Lung (tissue), 12 donors: Measurements from ENCODE around the gene LRRC34. TPM values are rescaled to one million over a fixed set of nuclear protein-coding genes. Genes with fewer than 3 reads are reported as not detected.

Experiments used
- ATAC-seq: fragments of 200-7000 bp; cut with Tn5 transposase; one replicate; pipeline ENCODE4 v1.9.1; 2020; ENCODE audit warnings: moderate number of reproducible peaks; ENCODE audit not compliant: insufficient read depth, low FRiP score
- DNase-seq, 3 donors: peaks; one replicate each; pipeline ENCODE4 v3.0.0-alpha.2; 2013 to 2017
- H3K27ac ChIP-seq, 2 donors: one replicate each; pipeline ENCODE4 v1.5.1; 2013; ENCODE audit warnings: mild to moderate bottlenecking in 2 of 2, moderate library complexity in 2 of 2, control low read depth in 1 of 2, inconsistent platforms in 1 of 2, low read depth in 1 of 2, low read length in 1 of 2
- H3K27me3 ChIP-seq, 3 donors: one replicate each; pipeline ENCODE4 v1.5.1; 2013; ENCODE audit warnings: low read length in 2 of 3; ENCODE audit not compliant: control insufficient read depth in 3 of 3, insufficient read depth in 3 of 3
- H3K36me3 ChIP-seq, 4 donors: one replicate each; pipeline ENCODE4 v1.5.1; 2013; ENCODE audit warnings: low read length in 4 of 4, mild to moderate bottlenecking in 1 of 4, moderate library complexity in 1 of 4; ENCODE audit not compliant: control insufficient read depth in 4 of 4, insufficient read depth in 4 of 4
- H3K4me1 ChIP-seq, 5 donors: one replicate each; pipeline ENCODE4 v1.5.1; 2013; ENCODE audit warnings: low read length in 5 of 5, mild to moderate bottlenecking in 2 of 5, moderate library complexity in 1 of 5; ENCODE audit not compliant: control insufficient read depth in 5 of 5, insufficient read depth in 5 of 5
- H3K4me3 ChIP-seq: one replicate; pipeline ENCODE4 v1.5.1; 2013; ENCODE audit warnings: mild to moderate bottlenecking, control low read depth, moderate library complexity
- H3K9ac ChIP-seq, 2 donors: one replicate each; pipeline ENCODE4 v1.5.1; 2013; ENCODE audit warnings: low read length in 2 of 2, control low read depth in 1 of 2; ENCODE audit not compliant: insufficient read depth in 1 of 2
- H3K9me3 ChIP-seq, 4 donors: one replicate each; pipeline ENCODE4 v1.5.1; 2013; ENCODE audit warnings: low read length in 3 of 4, mild to moderate bottlenecking in 1 of 4, moderate library complexity in 1 of 4; ENCODE audit not compliant: control insufficient read depth in 4 of 4, insufficient read depth in 3 of 4
- CTCF ChIP-seq: IDR thresholded peaks from 2 replicates; pipeline ENCODE4 v1.5.1; 2012; ENCODE audit warnings: mild to moderate bottlenecking; ENCODE audit errors: control extremely low read depth, extremely low read depth
- WGBS, 2 donors: extraction: QIAGEN DNeasy Blood & Tissue Kit; methylation state at CpG; one replicate each; pipeline ENCODE4 v1.1.7; 2013; 5-methylcytosine and 5-hydroxymethylcytosine counted together
- polyA plus RNA-seq, 2 donors: library from polyadenylated mRNA; stranded (reverse); fragments of 200-250 nt; gene quantifications; one replicate each; pipeline ENCODE4 v1.2.1, GENCODE V29; 2013
- total RNA-seq, 2 donors: library from RNA; depleted of rRNA in 1 of 2; stranded (reverse); fragments of >200 nt in 1 of 2; gene quantifications; one replicate each; pipeline ENCODE4 v1.2.1, GENCODE V29; 2014 to 2021
- donor health status: control.
- donor health status: control.
- donor health status: Bipolar disorder and iron deficiency.
- donor health status: healthy.
- donor health status: DM: yes; HTN: yes; CAD: no.

The LRRC34 gene
- total and polyA plus RNA-seq, 4 donors = 2.9 to 17.5 (median 6.9) TPM

DNA sequence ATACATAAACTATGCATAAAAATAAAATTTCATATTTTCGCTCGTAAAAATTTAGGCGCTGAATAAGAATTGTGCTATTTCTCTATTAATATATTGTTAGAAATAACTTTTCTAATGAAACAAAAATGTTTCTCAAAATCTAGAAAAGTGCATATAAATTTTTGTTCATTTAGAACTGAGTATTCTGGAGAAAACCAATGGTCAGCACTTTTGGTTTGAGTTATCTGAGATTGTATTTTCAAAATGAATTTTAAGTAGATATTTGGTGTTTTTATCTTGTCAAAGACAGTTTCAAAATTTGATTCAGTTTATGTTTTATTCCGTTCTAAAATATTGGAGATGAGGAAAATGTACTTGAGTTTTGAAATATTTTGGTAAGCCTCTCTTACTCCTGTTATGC, 25.6 kb downstream of the LRRC34 start:
- Histone ChIP-seq H3K27me3 (no peaks in the 10 kb centered on the region), H3K4me3 (no peak overlapping the region), H3K4me1 (no peaks in the 10 kb centered on the region), H3K9ac (no peak overlapping the region), H3K27ac (no peak overlapping the region), H3K36me3 (peaks cover 9 to 23% (median 20%) of the 10 kb centered on the region in 4 donors), H3K9me3 (no peaks in the 10 kb centered on the region)
- DNase-seq (no peak), ATAC-seq (no peak)
- no peak for TF ChIP-seq CTCF
- 97 to 99% methylated on average over 4 of the region's 4 CpGs for WGBS, 2 donors

GRCh38 chr3:169781209-169781855, 31.4 kb downstream of the LRRC34 start:
- WGBS, 2 donors = 85 to 91% methylated on average over 4 of the region's 4 CpGs
- no peak for ATAC-seq

GRCh38 chr3:169780742-169781141, 32.0 kb downstream of the LRRC34 start:
- peaks cover 0 to 13% (median 0%) of the 10 kb centered on the region in 5 donors for H3K4me1 ChIP-seq
- 22 to 43% methylated on average over 2 of the region's 2 CpGs for WGBS, 2 donors
- DNase-seq (no peak), ATAC-seq (no peak)
- H3K27me3 ChIP-seq = no peaks in the 10 kb centered on the region
- no peaks in the 10 kb centered on the region for H3K9me3 ChIP-seq
- no peak overlapping the region for H3K27ac ChIP-seq
- H3K9ac ChIP-seq = no peak overlapping the region
- peaks cover 21 to 45% (median 30%) of the 10 kb centered on the region in 4 donors for H3K36me3 ChIP-seq
- H3K4me3 ChIP-seq = no peak overlapping the region
- TF ChIP-seq CTCF = no peak

More at GRCh38 chr3:169781209-169781855, 31.4 kb downstream of the LRRC34 start:
- Histone ChIP-seq H3K27ac (no peak overlapping the region), H3K4me1 (peaks cover 0 to 10% (median 0%) of the 10 kb centered on the region in 5 donors), H3K27me3 (no peaks in the 10 kb centered on the region), H3K9me3 (no peaks in the 10 kb centered on the region), H3K9ac (no peak overlapping the region), H3K36me3 (peaks cover 21 to 49% (median 35%) of the 10 kb centered on the region in 4 donors), H3K4me3 (no peak overlapping the region)
- TF ChIP-seq CTCF = no peak
- DNase-seq = no peak

GRCh38 chr3:169777822-169778221, 34.9 kb downstream of the LRRC34 start:
- 70 to 74% methylated on average over 4 of the region's 4 CpGs for WGBS, 2 donors
- Histone ChIP-seq H3K9ac (no peak overlapping the region), H3K4me1 (peaks cover 0 to 19% (median 6%) of the 10 kb centered on the region in 5 donors), H3K4me3 (no peak overlapping the region), H3K27me3 (no peaks in the 10 kb centered on the region), H3K27ac (no peak overlapping the region), H3K9me3 (no peaks in the 10 kb centered on the region), H3K36me3 (peaks cover 19 to 52% (median 29%) of the 10 kb centered on the region in 4 donors)
- ATAC-seq (no peak), DNase-seq (no peak)
- TF ChIP-seq CTCF = no peak
